WTC11 (cell line): ENCODE results near the gene TNRC6C.

ENCODE experiments used
- ATF3 ChIP-seq: sonication (generic); formaldehyde crosslinking; conservative IDR thresholded peaks from 2 replicates; pipeline ENCODE4 v1.8.1; 2022; ENCODE audit warnings: mild to moderate bottlenecking, missing genetic modification reagents
- CBFB ChIP-seq: sonication (generic); formaldehyde crosslinking; IDR thresholded peaks from 2 replicates; pipeline ENCODE4 v1.8.1; 2022; ENCODE audit warnings: mild to moderate bottlenecking, low read depth, missing genetic modification reagents
- CTCF ChIP-seq: fragments of 200-600 bp; IDR thresholded peaks from 2 replicates; pipeline ENCODE4 v1.8.0; 2022; ENCODE audit warnings: antibody characterized with exemption
- FOXJ3 ChIP-seq: sonication (generic); formaldehyde crosslinking; IDR thresholded peaks from 2 replicates; pipeline ENCODE4 v1.9.0; 2021; ENCODE audit warnings: missing genetic modification reagents, mild to moderate bottlenecking, borderline replicate concordance
- JUN ChIP-seq: sonication (generic); formaldehyde crosslinking; IDR thresholded peaks from 2 replicates; pipeline ENCODE4 v1.8.0; 2023; ENCODE audit warnings: mild to moderate bottlenecking, missing genetic modification reagents
- PRDM15 ChIP-seq: sonication (generic); formaldehyde crosslinking; IDR thresholded peaks from 2 replicates; pipeline ENCODE4 v1.8.0; 2022; ENCODE audit warnings: missing genetic modification reagents
- SP1 ChIP-seq: sonication (generic); formaldehyde crosslinking; conservative IDR thresholded peaks from 2 replicates; pipeline ENCODE4 v1.8.1; 2022; ENCODE audit warnings: missing genetic modification reagents
- TEAD4 ChIP-seq: sonication (generic); formaldehyde crosslinking; IDR thresholded peaks from 2 replicates; pipeline ENCODE4 v1.8.0; 2022; ENCODE audit warnings: mild to moderate bottlenecking, missing genetic modification reagents
- USF2 ChIP-seq: sonication (generic); formaldehyde crosslinking; IDR thresholded peaks from 2 replicates; pipeline ENCODE4 v1.8.1; 2023; ENCODE audit warnings: mild to moderate bottlenecking, missing genetic modification reagents, moderate library complexity

GRCh38 chr17:78032166-78032565 is 73.7 kb downstream of the TNRC6C start:
- TF ChIP-seq CTCF = no peak
- TF ChIP-seq SP1 (CRISPR knock-in tag) = no peak
- TF ChIP-seq USF2 (CRISPR knock-in tag) = no peak
- TF ChIP-seq JUN (CRISPR knock-in tag) = no peak
- TF ChIP-seq CBFB (CRISPR knock-in tag) = no peak
- TF ChIP-seq PRDM15 (CRISPR knock-in tag) = no peak
- TF ChIP-seq ATF3 (CRISPR knock-in tag) = no peak
- no peak for TF ChIP-seq FOXJ3 (CRISPR knock-in tag)
- no peak for TF ChIP-seq TEAD4 (CRISPR knock-in tag)
